Activated T-cell treated with anti-CD3 and anti-CD28 coated beads for 4 hours (primary cell): Measurements from ENCODE around the gene PLXNC1.
"Not testable (repeated sequence)": the region's sequence is repeated elsewhere in the genome, so short reads cannot be mapped to it uniquely, and the experiment has no call there.

Experiments
- DNase-seq: peaks from one replicate; pipeline ENCODE4 v3.0.0-alpha.2; 2020

Gene PLXNC1

GRCh38 chr12:94305130-94305957, 157.0 kb downstream of the PLXNC1 start:
- DNase-seq: peak; percentile 9

GRCh38 chr12:94308612-94309011, 160.2 kb downstream of the PLXNC1 start:
- no peak for DNase-seq

GRCh38 chr12:94309373-94309772, 161.0 kb downstream of the PLXNC1 start:
- no peak for DNase-seq

GRCh38 chr12:94312378-94312777, 164.0 kb downstream of the PLXNC1 start:
- no peak for DNase-seq

- not testable (repeated sequence) for DNase-seq
Observed at GRCh38 chr12:94316600-94316999, 168.2 kb downstream of the PLXNC1 start.

GRCh38 chr12:94318181-94318580, 169.8 kb downstream of the PLXNC1 start:
- DNase-seq: no peak

- no peak for DNase-seq
Observed at GRCh38 chr12:94320109-94320508, 171.7 kb downstream of the PLXNC1 start.

- no peak for DNase-seq
Observed at GRCh38 chr12:94322346-94322745, 174.0 kb downstream of the PLXNC1 start.

GRCh38 chr12:94326234-94326633, 177.9 kb downstream of the PLXNC1 start:
- DNase-seq: no peak

GRCh38 chr12:94326727-94327126, 178.3 kb downstream of the PLXNC1 start:
- no peak for DNase-seq

- no peak for DNase-seq
Observed at GRCh38 chr12:94327809-94328208, 179.4 kb downstream of the PLXNC1 start.

GRCh38 chr12:94329366-94329765, 181.0 kb downstream of the PLXNC1 start:
- DNase-seq: no peak

- DNase-seq: no peak
Observed at GRCh38 chr12:94333396-94333795, 185.0 kb downstream of the PLXNC1 start.

- no peak for DNase-seq
Observed at GRCh38 chr12:94336211-94336925, 188.0 kb downstream of the PLXNC1 start.

GRCh38 chr12:94338006-94338794, 189.8 kb downstream of the PLXNC1 start:
- DNase-seq: no peak

- DNase-seq: no peak
Observed at GRCh38 chr12:94340573-94340972, 192.2 kb downstream of the PLXNC1 start.

GRCh38 chr12:94353130-94353529, 204.8 kb downstream of the PLXNC1 start:
- no peak for DNase-seq
